ENCODE results near the gene MRFAP1L1.
"Not testable (repeated sequence)": the region's sequence is repeated elsewhere in the genome, so short reads cannot be mapped to it uniquely, and the experiment has no call there.

Gene MRFAP1L1

GRCh38 chr4:6709230-6710114, at the start of gene MRFAP1L1:
Gene MRFAP1L1 (minus strand): TSS chr4:6709865. CDS start chr4:6709629, 236 bp downstream.
- in situ Hi-C loops (cut with MboI; ENCODE audit: low sequenced_read_pairs): no loop called here

- in situ Hi-C loops (cut with MboI; ENCODE audit: low sequenced_read_pairs): no loop called here
Measured at GRCh38 chr4:6758728-6759127, 49.1 kb upstream of the MRFAP1L1 start.

GRCh38 chr4:6756345-6756744, 46.7 kb upstream of the MRFAP1L1 start:
- in situ Hi-C loops (cut with MboI; ENCODE audit: low sequenced_read_pairs): not testable (repeated sequence)

- in situ Hi-C loops (cut with MboI; ENCODE audit: low sequenced_read_pairs): no loop called here
Measured at GRCh38 chr4:6755088-6755753, 45.6 kb upstream of the MRFAP1L1 start.

- in situ Hi-C loops (cut with MboI; ENCODE audit: low sequenced_read_pairs): no loop called here
Measured at GRCh38 chr4:6754481-6755087, 44.9 kb upstream of the MRFAP1L1 start.

GRCh38 chr4:6753891-6754290, 44.2 kb upstream of the MRFAP1L1 start:
- in situ Hi-C loops (cut with MboI; ENCODE audit: low sequenced_read_pairs): no loop called here

- in situ Hi-C loops (cut with MboI; ENCODE audit: low sequenced_read_pairs): no loop called here
Measured at GRCh38 chr4:6753103-6753560, 43.5 kb upstream of the MRFAP1L1 start.

- in situ Hi-C loops (cut with MboI; ENCODE audit: low sequenced_read_pairs): no loop called here
Measured at GRCh38 chr4:6752486-6752829, 42.8 kb upstream of the MRFAP1L1 start.

- in situ Hi-C loops (cut with MboI; ENCODE audit: low sequenced_read_pairs): no loop called here
Measured at GRCh38 chr4:6751611-6752485, 42.2 kb upstream of the MRFAP1L1 start.

GRCh38 chr4:6750286-6751221, 40.9 kb upstream of the MRFAP1L1 start:
- in situ Hi-C loops (cut with MboI; ENCODE audit: low sequenced_read_pairs): no loop called here

- in situ Hi-C loops (cut with MboI; ENCODE audit: low sequenced_read_pairs): no loop called here
Measured at GRCh38 chr4:6749340-6750171, 39.9 kb upstream of the MRFAP1L1 start.

- in situ Hi-C loops (cut with MboI; ENCODE audit: low sequenced_read_pairs): no loop called here
Measured at GRCh38 chr4:6748286-6748685, 38.6 kb upstream of the MRFAP1L1 start.

GRCh38 chr4:6747294-6748051, 37.8 kb upstream of the MRFAP1L1 start:
- in situ Hi-C loops (cut with MboI; ENCODE audit: low sequenced_read_pairs): no loop called here

GRCh38 chr4:6746721-6747293, 37.1 kb upstream of the MRFAP1L1 start:
- in situ Hi-C loops (cut with MboI; ENCODE audit: low sequenced_read_pairs): no loop called here

GRCh38 chr4:6742989-6743388, 33.3 kb upstream of the MRFAP1L1 start:
- in situ Hi-C loops (cut with MboI; ENCODE audit: low sequenced_read_pairs): no loop called here

- in situ Hi-C loops (cut with MboI; ENCODE audit: low sequenced_read_pairs): no loop called here
Measured at GRCh38 chr4:6742507-6742906, 32.8 kb upstream of the MRFAP1L1 start.

GRCh38 chr4:6740347-6740746, 30.7 kb upstream of the MRFAP1L1 start:
- in situ Hi-C loops (cut with MboI; ENCODE audit: low sequenced_read_pairs): no loop called here

- in situ Hi-C loops (cut with MboI; ENCODE audit: low sequenced_read_pairs): no loop called here
Measured at GRCh38 chr4:6739920-6740319, 30.3 kb upstream of the MRFAP1L1 start.
